AG04450 (cell line): ENCODE results near the gene SLC8A1. TPM values are rescaled to one million over a fixed set of nuclear protein-coding genes. Genes with fewer than 3 reads are reported as not detected.

Experiments used
- CTCF ChIA-PET: fragments of 300-600, 350-600 bp; formaldehyde crosslinking; extraction: SDS; loops from one replicate; lab custom pipeline; 2022; ENCODE audit warnings: antibody characterized with exemption, inconsistent platforms; lab: Charles Lee
- POLR2A ChIA-PET: fragments of 350-600 bp; formaldehyde crosslinking; extraction: SDS; loops from one replicate; lab custom pipeline; 2021; ENCODE audit warnings: antibody characterized with exemption, inconsistent platforms; lab: Yijun Ruan, JAX
- DNase-seq: peaks from one replicate; pipeline ENCODE4 v3.0.0-alpha.2; 2011; ENCODE audit warnings: low read depth, low spot score
- H3K27ac ChIP-seq: one replicate; pipeline ENCODE4 v1.5.1; 2012; ENCODE audit warnings: low read depth, low read length, control low read depth
- H3K27me3 ChIP-seq: one replicate; pipeline ENCODE4 v1.6.0; 2012; ENCODE audit warnings: low read length; ENCODE audit not compliant: control insufficient read depth, insufficient read depth
- H3K4me3 ChIP-seq: 2 replicates; pipeline ENCODE4 v1.5.1; 2011; ENCODE audit warnings: mild to moderate bottlenecking, low read depth, low read length, control low read depth
- H3K9me3 ChIP-seq: 2 replicates; pipeline ENCODE4 v1.5.1; 2012; ENCODE audit warnings: low read length; ENCODE audit not compliant: control insufficient read depth, insufficient read depth
- polyA plus RNA-seq: library from polyadenylated mRNA; depleted of rRNA; stranded (reverse); fragments of >200 nt; gene quantifications from 2 replicates; pipeline ENCODE4 v1.2.3, GENCODE V29; 2011
- TF ChIP-seq, protein P1 (sequence below): IDR thresholded peaks from 2 replicates; pipeline ENCODE4 v1.5.1; 2011; ENCODE audit warnings: low read depth, low read length, control low read depth, inconsistent platforms

Gene SLC8A1
- polyA plus RNA-seq, 1 experiment: 19.3 TPM

DNA sequence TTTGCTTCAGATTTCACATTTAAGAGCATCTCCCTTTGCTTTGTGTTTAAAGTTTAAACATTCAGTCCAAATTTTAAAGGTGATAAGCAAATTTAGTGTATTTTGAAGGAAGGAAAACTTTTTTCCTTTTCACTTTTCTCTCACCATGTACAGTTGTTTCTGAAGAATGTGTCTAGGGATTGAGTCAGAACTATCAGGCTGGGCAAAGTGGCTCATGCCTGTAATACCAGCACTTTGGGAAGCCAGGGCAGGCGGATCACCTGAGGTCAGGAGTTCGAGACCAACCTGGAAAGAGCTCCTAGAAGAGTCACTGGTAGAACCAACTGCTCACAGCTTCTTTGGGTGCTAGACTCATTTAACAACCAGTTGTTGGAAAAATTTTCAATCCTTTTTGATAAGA lies 345.8 kb downstream of the SLC8A1 start:
- no peaks in the 10 kb centered on the region for H3K9me3 ChIP-seq
- ChIA-PET CTCF (interaction anchor here (0.6 to 1.1 kb wide), 2 partner anchors 17 to 253 kb away, joined by 3 read pairs; no protein-coding TSS in a partner anchor), POLR2A (interaction anchor here (0.7 kb wide), 1 partner anchor 110 kb away, joined by 3 read pairs; no protein-coding TSS in a partner anchor)
- no peak overlapping the region for H3K4me3 ChIP-seq
- no peak for DNase-seq
- peak overlapping the region; percentile 43 for H3K27ac ChIP-seq
- TF ChIP-seq, protein P1, sequence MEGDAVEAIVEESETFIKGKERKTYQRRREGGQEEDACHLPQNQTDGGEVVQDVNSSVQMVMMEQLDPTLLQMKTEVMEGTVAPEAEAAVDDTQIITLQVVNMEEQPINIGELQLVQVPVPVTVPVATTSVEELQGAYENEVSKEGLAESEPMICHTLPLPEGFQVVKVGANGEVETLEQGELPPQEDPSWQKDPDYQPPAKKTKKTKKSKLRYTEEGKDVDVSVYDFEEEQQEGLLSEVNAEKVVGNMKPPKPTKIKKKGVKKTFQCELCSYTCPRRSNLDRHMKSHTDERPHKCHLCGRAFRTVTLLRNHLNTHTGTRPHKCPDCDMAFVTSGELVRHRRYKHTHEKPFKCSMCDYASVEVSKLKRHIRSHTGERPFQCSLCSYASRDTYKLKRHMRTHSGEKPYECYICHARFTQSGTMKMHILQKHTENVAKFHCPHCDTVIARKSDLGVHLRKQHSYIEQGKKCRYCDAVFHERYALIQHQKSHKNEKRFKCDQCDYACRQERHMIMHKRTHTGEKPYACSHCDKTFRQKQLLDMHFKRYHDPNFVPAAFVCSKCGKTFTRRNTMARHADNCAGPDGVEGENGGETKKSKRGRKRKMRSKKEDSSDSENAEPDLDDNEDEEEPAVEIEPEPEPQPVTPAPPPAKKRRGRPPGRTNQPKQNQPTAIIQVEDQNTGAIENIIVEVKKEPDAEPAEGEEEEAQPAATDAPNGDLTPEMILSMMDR: no peak
- no peaks in the 10 kb centered on the region for H3K27me3 ChIP-seq

GRCh38 chr2:40105593-40105992 lies 346.3 kb downstream of the SLC8A1 start:
- no peak overlapping the region for H3K4me3 ChIP-seq
- CTCF ChIA-PET: interaction anchor here (1.1 kb wide), 1 partner anchor 17 kb away, joined by 3 read pairs; no protein-coding TSS in a partner anchor
- TF ChIP-seq, protein P1: no peak
- no peaks in the 10 kb centered on the region for H3K27me3 ChIP-seq
- H3K9me3 ChIP-seq: no peaks in the 10 kb centered on the region
- H3K27ac ChIP-seq: peak overlapping the region; percentile 43
- POLR2A ChIA-PET: interaction anchor here (0.7 kb wide), 1 partner anchor 109 kb away, joined by 3 read pairs; no protein-coding TSS in a partner anchor
- no peak for DNase-seq

- ChIA-PET POLR2A (interaction anchor here (0.5 to 2.3 kb wide), 9 partner anchors 20 to 1944 kb away, joined by 3 to 13 read pairs (median 3); partner anchors contain the start of gene PKDCC), CTCF (interaction anchor here (1.2 kb wide), 1 partner anchor 253 kb away, joined by 3 read pairs; no protein-coding TSS in a partner anchor)
- H3K27ac ChIP-seq: peak overlapping the region; percentile 89
- H3K4me3 ChIP-seq: no peak overlapping the region
- H3K9me3 ChIP-seq: no peaks in the 10 kb centered on the region
- DNase-seq: peak; percentile 81
- H3K27me3 ChIP-seq: no peaks in the 10 kb centered on the region
- TF ChIP-seq, protein P1: no peak
Observed at GRCh38 chr2:40103590-40103989, 348.3 kb downstream of the SLC8A1 start.

DNA sequence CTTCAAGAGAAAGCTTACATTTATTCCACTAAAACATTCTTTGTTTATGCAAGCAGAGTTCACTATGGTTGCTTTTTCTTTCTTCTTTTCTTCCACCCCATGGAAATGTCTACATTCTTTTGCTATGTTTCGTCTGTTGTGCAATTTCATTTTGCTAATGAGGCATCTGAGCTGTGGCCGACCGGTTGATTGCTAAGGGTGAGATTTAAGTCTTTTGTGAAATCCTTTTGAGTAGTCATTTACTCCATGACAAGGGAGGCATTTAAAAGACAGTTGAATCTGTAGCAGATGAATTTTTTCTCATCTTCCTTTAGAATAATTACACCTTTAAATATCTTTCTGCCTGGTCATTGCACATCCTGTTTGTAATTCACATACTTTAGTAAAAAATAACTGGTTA lies 348.7 kb downstream of the SLC8A1 start:
- TF ChIP-seq, protein P1: no peak
- H3K4me3 ChIP-seq: no peak overlapping the region
- peak overlapping the region; percentile 89 for H3K27ac ChIP-seq
- ChIA-PET CTCF (interaction anchor here (0.6 to 1.2 kb wide), 2 partner anchors 40 to 252 kb away, joined by 3 read pairs; no protein-coding TSS in a partner anchor), POLR2A (interaction anchor here (0.6 to 2.3 kb wide), 9 partner anchors 25 to 1945 kb away, joined by 3 to 13 read pairs (median 3); partner anchors contain the start of gene PKDCC)
- peak; percentile 58 for DNase-seq
- no peaks in the 10 kb centered on the region for H3K27me3 ChIP-seq
- H3K9me3 ChIP-seq: no peaks in the 10 kb centered on the region

DNA sequence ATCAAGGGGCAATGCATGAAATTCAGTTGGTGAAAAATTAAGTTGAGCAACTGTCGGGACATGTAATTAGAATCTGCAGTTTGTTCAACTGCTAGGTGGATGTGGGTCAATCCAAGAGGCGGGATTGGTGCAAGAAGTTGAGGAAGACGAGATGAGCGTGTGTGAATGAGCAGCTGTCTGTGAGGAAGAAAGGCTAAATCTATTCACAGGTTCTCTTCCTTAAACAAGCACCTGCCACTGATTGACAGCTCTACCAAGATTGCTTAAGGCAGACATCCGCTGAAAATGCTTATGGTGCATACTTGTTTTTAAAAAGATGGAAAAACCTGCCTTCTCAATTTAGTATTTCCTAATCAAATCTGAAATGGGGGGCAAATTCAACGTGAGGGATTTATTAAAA lies 349.4 kb downstream of the SLC8A1 start:
- ChIA-PET POLR2A (interaction anchor here (0.6 to 2.3 kb wide), 7 partner anchors 26 to 1499 kb away, joined by 3 to 13 read pairs (median 3); no protein-coding TSS in a partner anchor), CTCF (interaction anchor here (0.6 kb wide), 1 partner anchor 40 kb away, joined by 3 read pairs; no protein-coding TSS in a partner anchor)
- Histone ChIP-seq H3K27me3 (no peaks in the 10 kb centered on the region), H3K9me3 (no peaks in the 10 kb centered on the region), H3K27ac (peak overlapping the region; percentile 77), H3K4me3 (no peak overlapping the region)
- TF ChIP-seq, protein P1: no peak
- DNase-seq: no peak
